H1 (cell line): ENCODE data around the gene RXRA. TPM values are rescaled to one million over a fixed set of nuclear protein-coding genes. Genes with fewer than 3 reads are reported as not detected.

Experiments used
- CTCF ChIA-PET: fragments of 300-600 bp; sonication (Branson Sonifier 250); formaldehyde crosslinking; loops from one replicate; lab custom pipeline; 2021; ENCODE audit not compliant: partially characterized antibody; lab: Charles Lee
- POLR2A ChIA-PET: fragments of 300-600 bp; sonication (Branson Sonifier 250); formaldehyde crosslinking; loops from one replicate; lab custom pipeline; 2021; ENCODE audit warnings: inconsistent platforms; ENCODE audit not compliant: partially characterized antibody; lab: Charles Lee
- DNase-seq, 2 experiments: peaks; one replicate each; pipeline versions ENCODE4 v3.0.0 to v3.0.0-alpha.2; 2010 to 2022; ENCODE audit warnings: low spot score in 2 of 2, low read depth in 1 of 2, mixed read lengths in 1 of 2
- FAIRE-seq: peaks from 2 replicates; lab custom pipeline; 2011; peaks lifted over from hg19 to GRCh38; lab: Jason Lieb, UNC
- H2AFZ ChIP-seq: 2 replicates; pipeline ENCODE4 v1.8.1; 2012; ENCODE audit warnings: low read length, inconsistent platforms
- H2AK5ac ChIP-seq: 2 replicates; pipeline ENCODE4 v1.6.1; 2013; ENCODE audit warnings: low read depth, low read length
- H2BK120ac ChIP-seq: replicated peaks from 2 replicates; pipeline ENCODE3; 2013; ENCODE audit warnings: low read depth, low read length, inconsistent platforms
- H2BK12ac ChIP-seq: 2 replicates; pipeline ENCODE4 v1.6.1; 2013; ENCODE audit warnings: low read depth, low read length
- H2BK15ac ChIP-seq: 2 replicates; pipeline ENCODE4 v1.6.1; 2013; ENCODE audit warnings: low read length
- H2BK20ac ChIP-seq: 2 replicates; pipeline ENCODE4 v1.6.1; 2013; ENCODE audit warnings: low read length
- H2BK5ac ChIP-seq: 2 replicates; pipeline ENCODE4 v1.6.1; 2013; ENCODE audit warnings: low read depth, low read length
- H3K14ac ChIP-seq: 2 replicates; pipeline ENCODE4 v1.6.1; 2013; ENCODE audit warnings: inconsistent platforms; ENCODE audit not compliant: insufficient read length
- H3K18ac ChIP-seq: 2 replicates; pipeline ENCODE4 v1.6.1; 2013; ENCODE audit warnings: low read length; ENCODE audit errors: extremely low read depth
- H3K23ac ChIP-seq: 2 replicates; pipeline ENCODE4 v1.6.1; 2013; ENCODE audit warnings: inconsistent platforms; ENCODE audit not compliant: insufficient read length
- H3K23me2 ChIP-seq: 2 replicates; pipeline ENCODE4 v1.6.1; 2013; ENCODE audit warnings: low read depth, low read length
- H3K27ac ChIP-seq: 2 replicates; pipeline ENCODE4 v1.6.1; 2011; ENCODE audit warnings: low read depth, low read length, inconsistent platforms
- H3K27me3 ChIP-seq, 4 experiments: replicated peaks in 1 of 4; 1 replicate in 1 of 4; 2 replicates in 3 of 4; pipeline versions ENCODE4 v1.6.1 to v1.8.1; 2011 to 2013; ENCODE audit warnings: low read length in 3 of 4, mild to moderate bottlenecking in 3 of 4, inconsistent platforms in 2 of 4, mixed read lengths in 2 of 4, moderate library complexity in 1 of 4; ENCODE audit not compliant: control insufficient read depth in 3 of 4, insufficient read depth in 3 of 4; ENCODE audit errors: extremely low read depth in 1 of 4
- H3K36me3 ChIP-seq, 4 experiments: 2 replicates each; pipeline versions ENCODE4 v1.6.1 to v1.8.1; 2011 to 2013; ENCODE audit warnings: mild to moderate bottlenecking in 4 of 4, low read length in 3 of 4, moderate library complexity in 2 of 4, control low read depth in 1 of 4, inconsistent platforms in 1 of 4; ENCODE audit not compliant: insufficient read depth in 4 of 4, control insufficient read depth in 2 of 4
- H3K4ac ChIP-seq: replicated peaks from 2 replicates; pipeline ENCODE3; 2013; ENCODE audit warnings: low read length, low read depth, mixed read lengths, inconsistent platforms; ENCODE audit not compliant: insufficient read length
- H3K4me1 ChIP-seq, 4 experiments: replicated peaks in 1 of 4; 1 replicate in 1 of 4; 2 replicates in 3 of 4; pipeline versions ENCODE4 v1.6.1 to v1.8.1; 2011 to 2013; ENCODE audit warnings: low read length in 3 of 4, inconsistent platforms in 2 of 4, mixed read lengths in 1 of 4; ENCODE audit not compliant: insufficient read depth in 4 of 4, control insufficient read depth in 3 of 4
- H3K4me2 ChIP-seq, 2 experiments: 2 replicates each; pipeline versions ENCODE4 v1.6.1 to v1.8.1; 2011 to 2013; ENCODE audit warnings: low read depth in 2 of 2, low read length in 2 of 2, control low read depth in 1 of 2, inconsistent platforms in 1 of 2, mild to moderate bottlenecking in 1 of 2; ENCODE audit not compliant: insufficient read depth in 1 of 2
- H3K4me3 ChIP-seq, 4 experiments: fragments of 200-600, 300-600 bp in 1 of 4; sonication (generic), shearing (Covaris generic), sonication (Bioruptor Twin) in 1 of 4; 2 replicates each; pipeline versions ENCODE4 v1.5.1 to v1.8.1; 2011 to 2016; ENCODE audit warnings: low read length in 4 of 4, low read depth in 3 of 4, control low read depth in 2 of 4, inconsistent platforms in 2 of 4, mild to moderate bottlenecking in 2 of 4, mixed read lengths in 1 of 4, moderate library complexity in 1 of 4; ENCODE audit not compliant: insufficient read depth in 2 of 4; ENCODE audit errors: extremely low read depth in 1 of 4
- H3K56ac ChIP-seq: replicated peaks from 2 replicates; pipeline ENCODE3; 2013; ENCODE audit warnings: low read depth, mild to moderate bottlenecking, mixed read lengths, low read length, inconsistent platforms; ENCODE audit not compliant: insufficient read length
- H3K79me1 ChIP-seq: 2 replicates; pipeline ENCODE4 v1.6.1; 2013; ENCODE audit warnings: low read depth, low read length, control low read depth
- H3K79me2 ChIP-seq, 2 experiments: 2 replicates each; pipeline versions ENCODE4 v1.6.1 to v1.8.1; 2012 to 2013; ENCODE audit warnings: low read length in 2 of 2, mild to moderate bottlenecking in 2 of 2, inconsistent platforms in 1 of 2; ENCODE audit not compliant: insufficient read depth in 2 of 2, control insufficient read depth in 1 of 2
- H3K9ac ChIP-seq, 4 experiments: replicated peaks in 1 of 4; 1 replicate in 1 of 4; 2 replicates in 3 of 4; pipeline versions ENCODE4 v1.6.1 to v1.8.1; 2011 to 2013; ENCODE audit warnings: low read depth in 3 of 4, low read length in 3 of 4, control low read depth in 2 of 4, mild to moderate bottlenecking in 2 of 4, moderate library complexity in 2 of 4, inconsistent platforms in 1 of 4; ENCODE audit errors: extremely low read depth in 1 of 4
- H3K9me3 ChIP-seq, 2 experiments: 2 replicates each; pipeline versions ENCODE4 v1.6.1 to v1.8.1; 2012 to 2013; ENCODE audit warnings: mild to moderate bottlenecking in 2 of 2, moderate library complexity in 2 of 2, control low read depth in 1 of 2, inconsistent platforms in 1 of 2, low read depth in 1 of 2, low read length in 1 of 2, mixed read lengths in 1 of 2; ENCODE audit not compliant: insufficient read depth in 2 of 2
- H4K20me1 ChIP-seq, 2 experiments: replicated peaks in 1 of 2; 2 replicates each; pipeline versions ENCODE3 to v1.8.1; 2011 to 2013; ENCODE audit warnings: inconsistent platforms in 2 of 2, low read length in 2 of 2, mild to moderate bottlenecking in 1 of 2; ENCODE audit not compliant: insufficient read depth in 2 of 2, control insufficient read depth in 1 of 2
- H4K5ac ChIP-seq: 2 replicates; pipeline ENCODE4 v1.6.1; 2013; ENCODE audit warnings: low read length, low read depth, mixed read lengths, inconsistent platforms; ENCODE audit not compliant: insufficient read length
- H4K8ac ChIP-seq: 2 replicates; pipeline ENCODE4 v1.8.0; 2013; ENCODE audit warnings: mild to moderate bottlenecking, moderate library complexity, low read length, inconsistent platforms; ENCODE audit not compliant: insufficient read depth; ENCODE audit errors: extremely low read depth
- H4K91ac ChIP-seq: replicated peaks from 2 replicates; pipeline ENCODE3; 2013; ENCODE audit warnings: low read length, mixed read lengths, inconsistent platforms; ENCODE audit not compliant: insufficient read length
- ATF3 ChIP-seq: IDR thresholded peaks from 2 replicates; pipeline ENCODE4 v1.6.1; 2011; ENCODE audit warnings: low read depth, mild to moderate bottlenecking, low read length; ENCODE audit not compliant: insufficient read depth
- CBX8 ChIP-seq: fragments of 300-800, 300-1000 bp; sonication (generic); IDR thresholded peaks from 2 replicates; pipeline ENCODE4 v1.7.1; 2016; ENCODE audit warnings: low read depth, low read length, borderline replicate concordance
- CREB1 ChIP-seq: IDR thresholded peaks from 2 replicates; pipeline ENCODE4 v1.6.1; 2012; ENCODE audit warnings: inconsistent platforms
- EZH2 ChIP-seq: fragments of 200-600 bp; sonication (generic); IDR thresholded peaks from 2 replicates; pipeline ENCODE4 v1.7.1; 2012; ENCODE audit warnings: low read depth, mild to moderate bottlenecking, moderate library complexity, low read length, inconsistent platforms; ENCODE audit not compliant: severe bottlenecking
- FOSL1 ChIP-seq: IDR thresholded peaks from 2 replicates; pipeline ENCODE4 v1.6.1; 2011; ENCODE audit warnings: mild to moderate bottlenecking, low read depth, low read length, moderate library complexity; ENCODE audit not compliant: insufficient read depth
- GABPA ChIP-seq: IDR thresholded peaks from 2 replicates; pipeline ENCODE4 v1.6.1; 2011; ENCODE audit warnings: mild to moderate bottlenecking, low read length, moderate library complexity, borderline replicate concordance; ENCODE audit not compliant: insufficient read depth
- MAFK ChIP-seq: IDR thresholded peaks from 2 replicates; pipeline ENCODE4 v1.6.1; 2012; ENCODE audit warnings: low read depth, mild to moderate bottlenecking, improper control_type of control experiment, low read length
- NANOG ChIP-seq: IDR thresholded peaks from 2 replicates; pipeline ENCODE4 v1.6.1; 2011; ENCODE audit warnings: low read length, low read depth, mild to moderate bottlenecking, inconsistent platforms; ENCODE audit not compliant: insufficient read depth, poor library complexity, severe bottlenecking
- SRF ChIP-seq: IDR thresholded peaks from 2 replicates; pipeline ENCODE4 v1.6.1; 2011; ENCODE audit warnings: mild to moderate bottlenecking, low read depth, low read length, moderate library complexity
- TAF7 ChIP-seq: optimal IDR thresholded peaks from 2 replicates; pipeline ENCODE3; 2011; ENCODE audit warnings: low read depth, mild to moderate bottlenecking, inconsistent platforms, low read length, moderate library complexity, borderline replicate concordance
- ZNF274 ChIP-seq: IDR thresholded peaks from 2 replicates; pipeline ENCODE4 v1.7.0; 2012; ENCODE audit warnings: low read length, borderline replicate concordance; ENCODE audit errors: extremely low read depth
- WGBS, 2 experiments: shearing (Covaris generic) in 1 of 2; methylation state at CpG; one replicate each; pipeline versions ENCODE4 v1.1.6 to v1.1.7; 2013 to 2015; ENCODE audit warnings: low lambda C conversion rate in 2 of 2, mixed read lengths in 2 of 2, inconsistent platforms in 1 of 2, low coverage in 1 of 2, missing lambda C conversion rate in 1 of 2; ENCODE audit not compliant: insufficient replicate concordance in 2 of 2, insufficient coverage in 1 of 2, insufficient read length in 1 of 2; ENCODE audit errors: extremely low coverage in 1 of 2, missing lambda C conversion rate in 1 of 2; 5-methylcytosine and 5-hydroxymethylcytosine counted together
- polyA plus RNA-seq, 7 experiments: library from polyadenylated mRNA; depleted of rRNA in 3 of 7; stranded (reverse) in 5 of 7; unstranded in 2 of 7; fragments of >200 nt in 5 of 7; fragments of 200-250 nt in 2 of 7; gene quantifications; 1 replicate in 5 of 7; 2 replicates in 1 of 7; 4 replicates in 1 of 7; pipeline versions ENCODE4 v1.2.1 to v1.2.3, GENCODE V29; 2011 to 2013; ENCODE audit warnings: missing spikeins in 2 of 7, mixed read lengths in 2 of 7
- total RNA-seq: library from RNA; stranded (reverse); fragmentation: NEBNext Ultra II Directional; extraction: Animal tissue kit (Norgen Biotek cat#: 25700); gene quantifications from 2 replicates; pipeline ENCODE4 v1.2.1, GENCODE V29; 2021

RXRA gene
- total and polyA plus RNA-seq, 2 of the 8 experiments (the other 6 are each of a cell fraction or from before 2014, with no cell fraction given): 9.8 to 29.4 TPM

DNA sequence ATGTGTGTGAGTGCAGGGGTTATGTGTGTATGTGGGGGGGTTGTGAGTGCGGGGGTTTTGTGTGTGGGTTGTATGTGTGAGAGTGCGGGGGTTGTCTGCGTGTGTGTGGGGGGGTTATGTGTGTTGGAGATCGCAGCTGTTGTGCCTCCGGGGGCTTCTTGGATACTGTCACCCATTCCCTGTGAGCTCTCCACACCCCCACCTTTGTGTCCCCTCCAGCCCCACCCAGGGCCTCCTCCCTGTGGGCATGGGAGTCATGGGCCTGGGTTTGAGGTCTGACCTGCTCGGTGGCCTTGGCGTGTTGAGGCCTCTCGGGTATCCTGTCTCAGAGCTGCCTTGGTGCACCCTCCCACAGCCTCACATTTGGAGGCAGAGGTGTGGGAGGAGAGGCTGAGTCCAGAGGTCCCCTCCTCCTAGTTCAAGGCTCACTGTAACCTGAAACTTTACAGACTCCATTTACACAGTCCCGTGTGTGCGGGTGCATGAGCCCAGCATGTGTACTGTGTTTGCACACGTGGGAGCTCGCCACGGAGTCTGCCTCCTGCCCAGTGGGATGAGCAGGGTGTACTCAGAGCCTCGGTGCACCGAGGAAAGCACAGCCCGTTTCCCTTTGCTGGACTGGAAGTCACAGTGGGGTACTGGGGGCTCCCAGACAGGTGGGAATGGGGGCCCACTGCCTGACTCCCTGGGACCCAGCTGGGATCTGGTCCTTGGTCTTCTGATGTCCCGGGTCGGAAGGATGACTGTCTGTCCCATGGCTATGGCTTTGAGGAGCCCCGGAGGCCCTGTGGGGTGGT, 43.4 kb downstream of the RXRA start:
- Histone ChIP-seq H3K23ac (no peak overlapping the region), H4K91ac (no peak overlapping the region), H3K27ac (no peak overlapping the region; the same call in 1 of the 2 replicates), H3K4me3 (no peak overlapping the region), H3K9ac (no peak overlapping the region), H3K18ac (no peak overlapping the region), H3K36me3 (no peaks in the 10 kb centered on the region), H3K4me2 (no peak overlapping the region), H2BK5ac (no peak overlapping the region; the same call in 1 of the 2 replicates), H3K9me3 (no peaks in the 10 kb centered on the region), H2AK5ac (no peak overlapping the region), H2BK12ac (no peak overlapping the region), H2BK15ac (no peak overlapping the region), H3K23me2 (peaks cover 11% of the 10 kb centered on the region; the same call in 1 of the 2 replicates), H3K27me3 (no peaks in the 10 kb centered on the region), H2BK20ac (no peak overlapping the region), H3K4me1 (peaks cover 0 to 3% (median under 1%) of the 10 kb centered on the region in 4 experiments; a peak in 1 of 7 replicates), H3K56ac (no peak overlapping the region), H3K79me1 (peaks cover 27% of the 10 kb centered on the region), H3K4ac (no peak overlapping the region), H3K79me2 (peaks cover 5 to 41% of the 10 kb centered on the region in 2 experiments), H4K20me1 (peaks cover 11 to 29% of the 10 kb centered on the region in 2 experiments), H4K5ac (no peak overlapping the region), H4K8ac (no peak overlapping the region), H2AFZ (no peak overlapping the region), H3K14ac (no peak overlapping the region), H2BK120ac (no peak overlapping the region)
- ChIA-PET POLR2A (no interaction called here), CTCF (interaction anchor here (0.9 to 1.4 kb wide), 3 partner anchors 14 to 151 kb away, joined by 3 to 4 read pairs (median 3); no protein-coding TSS in a partner anchor)
- 90 to 100% methylated on average over 1 to 13 of the region's 19 CpGs for WGBS, 2 experiments
- FAIRE-seq (no peak), DNase-seq (no peak)
- TF ChIP-seq MAFK (no peak), CREB1 (no peak), ATF3 (no peak), EZH2 (no peak), SRF (no peak), TAF7 (no peak), GABPA (no peak), CBX8 (no peak), FOSL1 (no peak), ZNF274 (no peak), NANOG (no peak)
